Upper lobe of right lung (tissue), 1 donor: ENCODE data around the gene PPP6R1. TPM values are rescaled to one million over a fixed set of nuclear protein-coding genes. Genes with fewer than 3 reads are reported as not detected.

Source experiments
- ATAC-seq: fragments of 200-7000 bp; cut with Tn5 transposase; one replicate; pipeline ENCODE4 v1.9.1; 2020; ENCODE audit warnings: mild to moderate bottlenecking, moderate library complexity
- DNase-seq: peaks from one replicate; pipeline ENCODE4 v3.0.0-alpha.2; 2020
- H3K27ac ChIP-seq: fragments of 200-600 bp; one replicate; pipeline ENCODE4 v1.8.0; 2022
- H3K27me3 ChIP-seq: fragments of 200-600 bp; one replicate; pipeline ENCODE4 v1.8.0; 2022; ENCODE audit warnings: mild to moderate bottlenecking
- H3K36me3 ChIP-seq: fragments of 200-600 bp; one replicate; pipeline ENCODE4 v1.8.0; 2022
- H3K4me1 ChIP-seq: fragments of 200-600 bp; one replicate; pipeline ENCODE4 v1.8.0; 2022
- H3K4me3 ChIP-seq: fragments of 200-600 bp; one replicate; pipeline ENCODE4 v1.8.0; 2022; ENCODE audit warnings: mild to moderate bottlenecking
- H3K9me3 ChIP-seq: fragments of 200-600 bp; one replicate; pipeline ENCODE4 v1.8.0; 2022
- CTCF ChIP-seq: fragments of 200-600 bp; IDR thresholded peaks from one replicate; pipeline ENCODE4 v1.8.0; 2022; ENCODE audit warnings: antibody characterized with exemption
- intact Hi-C: fragments of 100-400 bp; cut with DNase I; formaldehyde crosslinking; loops from one replicate; pipeline ENCODE4 v1.11.0; 2022
- total RNA-seq: library from RNA; stranded (reverse); fragmentation: NEBNext Ultra II Directional; extraction: Animal tissue kit (Norgen Biotek cat#: 25700); gene quantifications from one replicate; pipeline ENCODE4 v1.2.1, GENCODE V29; 2021
- donor health status: DM: no; HTN: yes; CAD: no; lungs with severe emphysema.

PPP6R1 gene
- total RNA-seq, 1 donor from 2014 or later: 61.0 TPM

- Histone ChIP-seq H3K9me3 (no peaks in the 10 kb centered on the region), H3K4me1 (peaks cover 7% of the 10 kb centered on the region), H3K27ac (no peak overlapping the region), H3K4me3 (no peak overlapping the region), H3K36me3 (no peaks in the 10 kb centered on the region), H3K27me3 (no peaks in the 10 kb centered on the region)
- intact Hi-C loops: no loop called here
- no peak for ATAC-seq
- no peak for DNase-seq
- no peak for TF ChIP-seq CTCF
Observed at GRCh38 chr19:55304980-55305379, 46.2 kb upstream of the PPP6R1 start.

GRCh38 chr19:55304279-55304978 is 45.6 kb upstream of the PPP6R1 start:
- intact Hi-C loops: no loop called here
- ATAC-seq (peak; percentile 12), DNase-seq (no peak)
- no peak for TF ChIP-seq CTCF
- H3K36me3 ChIP-seq: no peaks in the 10 kb centered on the region
- no peak overlapping the region for H3K4me3 ChIP-seq
- no peaks in the 10 kb centered on the region for H3K9me3 ChIP-seq
- H3K27ac ChIP-seq: no peak overlapping the region
- no peaks in the 10 kb centered on the region for H3K27me3 ChIP-seq
- H3K4me1 ChIP-seq: peaks cover 7% of the 10 kb centered on the region

- ATAC-seq (no peak), DNase-seq (no peak)
- TF ChIP-seq CTCF: no peak
- intact Hi-C loops: no loop called here
- Histone ChIP-seq H3K27me3 (no peaks in the 10 kb centered on the region), H3K27ac (no peak overlapping the region), H3K36me3 (no peaks in the 10 kb centered on the region), H3K9me3 (no peaks in the 10 kb centered on the region), H3K4me3 (no peak overlapping the region), H3K4me1 (peaks cover 7% of the 10 kb centered on the region)
Observed at GRCh38 chr19:55303477-55303876, 44.7 kb upstream of the PPP6R1 start.

- no peaks in the 10 kb centered on the region for H3K36me3 ChIP-seq
- ATAC-seq: no peak
- no peaks in the 10 kb centered on the region for H3K27me3 ChIP-seq
- H3K4me3 ChIP-seq: no peak overlapping the region
- H3K9me3 ChIP-seq: no peaks in the 10 kb centered on the region
- TF ChIP-seq CTCF: no peak
- intact Hi-C loops: no loop called here
- DNase-seq: no peak
- H3K27ac ChIP-seq: no peak overlapping the region
- peaks cover 7% of the 10 kb centered on the region for H3K4me1 ChIP-seq
Observed at GRCh38 chr19:55302318-55302703, 43.5 kb upstream of the PPP6R1 start.

GRCh38 chr19:55301459-55302317 is 42.9 kb upstream of the PPP6R1 start:
- H3K36me3 ChIP-seq: no peaks in the 10 kb centered on the region
- intact Hi-C loops: no loop called here
- H3K9me3 ChIP-seq: no peaks in the 10 kb centered on the region
- peak overlapping the region; percentile 32 for H3K4me3 ChIP-seq
- H3K27me3 ChIP-seq: no peaks in the 10 kb centered on the region
- peak; percentile 95 for ATAC-seq
- DNase-seq: peak; percentile 94
- peaks cover 7% of the 10 kb centered on the region for H3K4me1 ChIP-seq
- no peak overlapping the region for H3K27ac ChIP-seq
- TF ChIP-seq CTCF: peak; percentile 99
